HUES64 (cell line): ENCODE results near the gene CRYBA4. TPM values are rescaled to one million over a fixed set of nuclear protein-coding genes. Genes with fewer than 3 reads are reported as not detected.

Source experiments
- H3K27ac ChIP-seq: 2 replicates; pipeline ENCODE4 v1.7.0; 2013; ENCODE audit warnings: low read depth, low read length, inconsistent platforms
- H3K27me3 ChIP-seq: 2 replicates; pipeline ENCODE4 v1.6.1; 2013; ENCODE audit warnings: mild to moderate bottlenecking, low read length; ENCODE audit not compliant: insufficient read depth
- H3K36me3 ChIP-seq: 2 replicates; pipeline ENCODE4 v1.6.1; 2013; ENCODE audit warnings: mild to moderate bottlenecking, low read length; ENCODE audit not compliant: insufficient read depth
- H3K4me1 ChIP-seq: 2 replicates; pipeline ENCODE4 v1.6.1; 2013; ENCODE audit warnings: mild to moderate bottlenecking, low read length, moderate library complexity; ENCODE audit not compliant: insufficient read depth
- H3K4me3 ChIP-seq: 2 replicates; pipeline ENCODE4 v1.5.1; 2013; ENCODE audit warnings: mild to moderate bottlenecking, low read length, moderate library complexity
- H3K9ac ChIP-seq: 2 replicates; pipeline ENCODE4 v1.6.1; 2013; ENCODE audit warnings: mild to moderate bottlenecking, low read depth, low read length
- H3K9me3 ChIP-seq: 2 replicates; pipeline ENCODE4 v1.6.1; 2013; ENCODE audit warnings: low read depth, low read length; ENCODE audit not compliant: insufficient read depth
- WGBS: fragments of 150-250, 120-280 bp; methylation state at CpG from one replicate; pipeline ENCODE4 v1.1.7; 2013; ENCODE audit warnings: missing lambda C conversion rate; 5-methylcytosine and 5-hydroxymethylcytosine counted together
- polyA plus RNA-seq, 2 experiments: library from polyadenylated mRNA; stranded (reverse); fragments of 50-300 nt; gene quantifications; one replicate each; pipeline ENCODE4 v1.2.3, GENCODE V29; 2013

Gene CRYBA4
- 1.3 TPM for polyA plus RNA-seq (2013, experiment 1 of 2)
- polyA plus RNA-seq (2013, experiment 2 of 2) = 0.95 TPM

DNA sequence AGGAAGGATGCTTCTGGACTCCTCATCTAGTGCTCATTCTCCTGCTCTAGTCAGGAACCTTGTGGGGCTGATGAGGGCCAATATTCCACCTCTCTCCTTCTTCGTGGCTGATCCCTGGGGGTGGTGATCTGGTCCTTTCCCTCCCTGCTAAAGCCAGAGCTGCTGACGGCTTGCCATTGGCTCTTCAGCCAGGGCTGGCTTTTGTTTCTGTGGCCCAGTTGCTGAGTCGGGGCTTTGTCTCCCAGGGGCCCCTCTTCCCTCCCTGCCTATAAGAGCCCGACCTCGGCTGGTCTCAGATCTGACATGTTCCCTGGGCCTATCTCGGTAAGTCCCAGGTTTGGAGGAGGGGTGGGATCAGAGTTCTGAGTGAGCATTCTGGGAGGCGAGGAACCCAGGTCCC lies at the start of gene CRYBA4:
Gene CRYBA4 (plus strand): TSS at position 301 of the 400 bp plus-strand sequence. CDS start 634 bp downstream, outside the sequence.
- Histone ChIP-seq H3K4me3 (no peak within 1 kb of the TSS), H3K4me1 (peaks cover 23% of the 10 kb centered on the region), H3K27ac (no peak within 1 kb of the TSS), H3K36me3 (no peaks in the 10 kb centered on the region), H3K9ac (no peak within 1 kb of the TSS), H3K27me3 (no peaks in the 10 kb centered on the region), H3K9me3 (no peaks in the 10 kb centered on the region)
- WGBS = 69% methylated on average over 7 of the region's 7 CpGs

DNA sequence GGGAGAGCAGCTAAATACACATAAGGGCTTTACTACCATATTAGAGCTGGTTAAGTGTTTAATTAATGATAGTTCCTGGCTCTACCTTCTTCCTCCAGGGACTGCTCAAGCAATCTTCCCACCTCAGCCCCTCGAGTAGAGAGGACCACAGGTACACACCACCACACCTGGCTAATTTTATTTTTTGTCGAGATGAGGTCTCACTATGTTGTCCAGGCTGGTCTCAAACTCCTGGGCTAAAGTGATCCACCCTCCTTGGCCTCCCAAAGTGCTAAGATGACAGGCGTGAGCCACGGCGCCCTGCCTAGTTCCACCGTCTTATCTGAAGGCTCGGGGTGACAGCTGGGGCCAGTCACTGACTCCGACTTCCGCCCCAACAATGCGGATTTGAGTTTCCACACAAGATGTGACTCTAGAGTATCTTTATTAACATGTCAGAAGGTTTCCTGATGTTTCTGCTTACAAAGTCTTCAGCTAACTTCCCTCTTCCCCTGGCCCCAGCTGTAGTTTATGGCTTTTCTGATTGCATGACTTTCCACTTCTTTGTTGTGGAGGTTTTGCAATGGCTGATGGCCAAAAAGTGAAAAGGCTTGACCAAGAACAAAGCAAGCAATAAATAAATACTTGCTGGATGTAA lies 48.6 kb upstream of the CRYBA4 start:
- Histone ChIP-seq H3K27ac (peak overlapping the region; percentile 58; the same call in 1 of the 2 replicates), H3K4me1 (peaks cover 24% of the 10 kb centered on the region)

DNA sequence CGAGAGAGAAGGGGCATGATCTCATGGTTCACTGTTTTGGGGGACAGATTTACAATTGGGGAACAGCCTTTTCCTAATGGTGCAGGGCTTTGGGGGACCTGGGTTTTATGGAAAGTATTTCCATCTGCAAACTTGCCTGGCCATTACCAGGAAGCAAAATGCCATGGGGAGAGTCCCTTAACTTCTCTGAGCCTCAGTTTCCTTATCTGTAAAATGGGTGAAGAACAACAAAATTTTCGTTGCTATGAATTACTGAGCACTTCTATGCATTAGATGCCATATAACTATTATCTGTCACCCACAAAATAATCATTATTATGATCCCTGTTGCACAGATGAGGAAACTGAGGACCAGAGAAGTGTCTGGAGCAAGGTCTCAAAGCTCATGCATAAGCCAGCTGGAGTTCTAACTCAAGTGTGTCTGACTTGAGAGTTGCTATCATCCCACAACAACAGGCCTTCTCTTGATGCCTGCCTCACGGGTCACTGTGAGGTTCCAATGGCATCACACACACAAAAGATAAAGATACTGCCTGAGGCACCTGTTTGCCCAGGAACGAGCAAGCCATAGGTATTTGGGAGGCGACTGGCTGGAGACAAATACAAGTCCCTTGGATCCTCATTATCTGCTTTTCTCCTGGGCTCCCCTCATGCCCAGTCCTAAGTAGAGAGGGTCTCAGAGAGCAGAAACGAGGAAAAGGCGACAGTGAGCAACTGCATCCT lies 47.6 kb upstream of the CRYBA4 start:
- Histone ChIP-seq H3K27ac (peak overlapping the region; percentile 58; the same call in 1 of the 2 replicates), H3K4me3 (no peak overlapping the region), H3K4me1 (peaks cover 21% of the 10 kb centered on the region; the same call in 1 of the 2 replicates), H3K27me3 (no peaks in the 10 kb centered on the region), H3K9ac (no peak overlapping the region; the same call in 1 of the 2 replicates), H3K36me3 (peaks cover 13% of the 10 kb centered on the region; the same call in 1 of the 2 replicates), H3K9me3 (no peaks in the 10 kb centered on the region)
- WGBS = 87% methylated on average over 7 of the region's 7 CpGs

More for the DNA sequence above, 48.6 kb upstream of the CRYBA4 start:
- Histone ChIP-seq H3K9me3 (no peaks in the 10 kb centered on the region), H3K27me3 (no peaks in the 10 kb centered on the region), H3K36me3 (peaks cover 14% of the 10 kb centered on the region; the same call in 1 of the 2 replicates), H3K9ac (peak overlapping the region; percentile 8; the same call in 1 of the 2 replicates), H3K4me3 (no peak overlapping the region)
- 86% methylated on average over 10 of the region's 10 CpGs for WGBS

DNA sequence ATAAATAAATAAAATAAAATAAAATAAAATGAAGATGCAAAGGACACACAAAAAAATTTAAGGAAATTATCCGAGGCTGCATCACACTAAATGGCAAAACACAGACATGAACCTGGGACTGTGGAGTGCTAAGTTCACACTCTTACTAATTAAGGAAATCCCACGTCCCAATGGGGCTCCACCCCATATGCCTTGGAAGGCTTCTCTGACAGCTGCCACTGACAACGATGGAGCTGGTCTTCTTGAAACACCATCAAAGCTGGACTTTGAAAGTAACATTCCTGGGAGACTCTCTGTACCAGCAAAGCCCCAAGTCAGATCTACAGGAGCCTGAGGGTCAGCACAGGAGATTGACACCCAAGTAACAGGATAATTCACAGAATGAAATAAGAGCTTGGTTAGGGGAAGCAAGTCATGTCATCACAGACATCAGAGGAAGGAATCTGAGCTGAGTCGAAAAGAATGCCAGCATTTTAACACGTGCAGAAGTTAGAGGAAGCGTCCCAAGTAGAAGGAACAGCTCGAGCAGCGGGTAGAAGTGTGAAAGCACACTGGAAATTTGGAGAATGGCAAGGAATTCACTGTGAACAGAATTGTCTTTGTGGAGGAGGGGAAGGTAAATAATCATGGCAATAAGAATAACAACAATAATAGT lies 45.6 kb upstream of the CRYBA4 start:
- Histone ChIP-seq H3K27me3 (no peaks in the 10 kb centered on the region), H3K9me3 (no peaks in the 10 kb centered on the region), H3K27ac (no peak overlapping the region), H3K4me1 (peaks cover 41% of the 10 kb centered on the region), H3K4me3 (no peak overlapping the region), H3K36me3 (peaks cover 10% of the 10 kb centered on the region; the same call in 1 of the 2 replicates), H3K9ac (no peak overlapping the region)
- 75% methylated on average over 8 of the region's 8 CpGs for WGBS

DNA sequence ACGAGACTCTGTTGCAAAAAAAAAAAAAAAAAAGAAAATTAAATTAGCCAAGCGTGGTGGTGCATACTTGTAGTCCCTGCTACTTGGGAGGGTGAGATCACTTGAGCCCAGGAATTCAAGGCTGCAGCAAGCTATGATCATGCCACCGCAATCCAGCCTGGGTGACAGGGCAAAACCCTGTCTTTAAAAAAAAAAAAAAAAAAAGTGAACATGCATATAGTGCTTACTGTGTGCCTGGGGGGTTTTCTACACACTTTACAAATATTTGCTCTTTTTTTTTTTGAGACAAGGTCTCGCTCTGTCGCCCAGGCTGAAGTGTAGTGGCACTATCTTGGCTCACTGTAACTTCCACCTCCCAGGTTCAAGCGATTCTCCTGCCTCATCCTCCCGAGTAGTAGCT lies 44.7 kb upstream of the CRYBA4 start:
- no peak overlapping the region for H3K4me3 ChIP-seq
- no peaks in the 10 kb centered on the region for H3K9me3 ChIP-seq
- no peak overlapping the region for H3K27ac ChIP-seq
- peaks cover 45% of the 10 kb centered on the region for H3K4me1 ChIP-seq
- H3K9ac ChIP-seq = no peak overlapping the region
- no peaks in the 10 kb centered on the region for H3K27me3 ChIP-seq
- peaks cover 17% of the 10 kb centered on the region for H3K36me3 ChIP-seq
- 94% methylated on average over 7 of the region's 7 CpGs for WGBS

DNA sequence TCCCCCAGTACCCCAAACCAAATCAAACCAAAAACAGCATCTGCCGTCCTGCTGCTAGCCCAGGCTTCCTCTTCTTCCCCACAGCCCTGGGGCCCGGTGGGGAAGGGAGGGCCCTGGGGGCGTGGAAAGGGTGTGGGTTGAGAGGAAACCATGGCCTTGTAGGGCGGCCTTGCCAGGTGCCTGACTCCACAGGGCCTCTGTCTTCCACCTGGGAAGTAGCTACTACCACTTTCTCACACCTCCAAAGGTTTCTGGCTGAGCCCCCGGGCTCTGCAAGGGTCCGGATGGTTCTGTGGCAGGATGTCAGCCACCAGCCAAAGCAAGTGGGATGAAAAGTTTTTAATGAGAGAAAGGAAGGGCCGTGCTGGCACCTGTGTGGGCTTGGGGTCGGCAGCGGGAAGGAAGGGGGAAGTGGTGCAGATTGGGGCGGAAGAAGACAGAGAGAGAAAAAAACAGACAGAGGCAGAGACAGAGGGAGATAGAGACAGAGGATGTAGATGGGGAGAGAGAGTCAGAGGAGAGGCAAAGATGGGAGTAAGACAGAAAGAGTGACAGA lies 42.4 kb upstream of the CRYBA4 start:
- no peak overlapping the region for H3K27ac ChIP-seq
- peaks cover 17% of the 10 kb centered on the region for H3K36me3 ChIP-seq
- H3K27me3 ChIP-seq = no peaks in the 10 kb centered on the region
- H3K9me3 ChIP-seq = no peaks in the 10 kb centered on the region
- no peak overlapping the region for H3K4me3 ChIP-seq
- no peak overlapping the region for H3K9ac ChIP-seq
- H3K4me1 ChIP-seq = peaks cover 36% of the 10 kb centered on the region
- WGBS = 73% methylated on average over 7 of the region's 10 CpGs

DNA sequence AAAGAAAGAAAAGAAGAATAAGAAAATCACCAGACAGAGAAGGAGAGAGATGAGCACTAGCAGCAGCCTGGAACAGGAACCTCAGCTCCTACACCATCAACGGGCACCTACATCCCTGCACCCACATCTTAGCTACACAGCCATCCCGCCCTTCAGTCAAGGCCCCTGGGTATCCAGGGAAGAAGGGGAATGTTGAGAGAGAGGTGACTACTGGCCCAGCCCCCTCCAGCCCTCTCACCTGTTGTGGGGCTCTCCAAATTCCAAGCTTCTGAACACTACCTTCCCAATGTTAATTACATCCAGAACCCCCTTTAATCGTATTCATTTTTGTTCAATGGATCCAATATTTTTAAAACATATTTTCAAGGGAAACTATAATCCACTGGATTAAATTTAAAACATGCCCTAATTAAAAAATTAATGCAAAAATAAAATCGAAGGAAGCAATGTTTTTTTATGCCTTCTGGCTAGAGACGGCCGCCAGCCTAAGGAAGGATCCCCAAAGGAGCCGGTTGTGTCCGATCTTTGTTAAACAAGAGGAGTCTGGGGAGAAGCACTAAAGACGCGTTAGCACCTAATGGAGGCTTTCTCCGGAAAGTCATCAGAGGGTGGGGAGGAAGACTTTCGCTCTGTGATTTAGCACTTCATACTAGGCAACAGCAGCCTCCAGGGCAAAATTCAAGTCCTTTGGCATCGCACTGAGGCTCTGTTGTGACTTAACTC lies 41.4 kb upstream of the CRYBA4 start:
- Histone ChIP-seq H3K27ac (peak overlapping the region; percentile 5; the same call in 1 of the 2 replicates), H3K36me3 (peaks cover 21% of the 10 kb centered on the region), H3K9ac (0 out of 2 replicates have a peak overlapping the region, but pooled peaks have one; percentile 2), H3K4me3 (no peak overlapping the region), H3K4me1 (peaks cover 36% of the 10 kb centered on the region), H3K9me3 (no peaks in the 10 kb centered on the region), H3K27me3 (no peaks in the 10 kb centered on the region)
- WGBS = 14% methylated on average over 11 of the region's 13 CpGs

DNA sequence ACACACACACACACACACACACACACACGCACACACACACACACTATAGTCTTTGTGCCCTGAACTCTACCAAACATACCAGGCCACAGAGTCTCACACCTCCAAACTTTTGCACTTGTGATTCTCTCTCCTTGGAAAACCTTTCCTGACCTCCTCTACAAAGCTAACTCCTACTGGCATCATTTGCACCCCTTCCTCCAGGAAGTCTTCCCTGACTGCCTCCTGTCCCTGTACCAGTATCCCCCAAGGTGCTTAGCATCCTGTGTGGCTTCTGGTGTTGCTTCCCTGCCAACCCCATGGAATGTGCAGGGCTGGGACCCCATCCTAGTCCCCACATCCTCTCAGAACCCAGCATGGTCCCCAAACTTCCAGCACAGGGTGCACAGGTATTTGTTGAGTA lies 40.7 kb upstream of the CRYBA4 start:
- Histone ChIP-seq H3K27me3 (no peaks in the 10 kb centered on the region), H3K4me3 (no peak overlapping the region), H3K27ac (peak overlapping the region; percentile 21; the same call in 1 of the 2 replicates), H3K36me3 (peaks cover 21% of the 10 kb centered on the region), H3K4me1 (peaks cover 35% of the 10 kb centered on the region), H3K9ac (no peak overlapping the region), H3K9me3 (no peaks in the 10 kb centered on the region)
- WGBS = 36% methylated on average over 1 of the region's 1 CpG

DNA sequence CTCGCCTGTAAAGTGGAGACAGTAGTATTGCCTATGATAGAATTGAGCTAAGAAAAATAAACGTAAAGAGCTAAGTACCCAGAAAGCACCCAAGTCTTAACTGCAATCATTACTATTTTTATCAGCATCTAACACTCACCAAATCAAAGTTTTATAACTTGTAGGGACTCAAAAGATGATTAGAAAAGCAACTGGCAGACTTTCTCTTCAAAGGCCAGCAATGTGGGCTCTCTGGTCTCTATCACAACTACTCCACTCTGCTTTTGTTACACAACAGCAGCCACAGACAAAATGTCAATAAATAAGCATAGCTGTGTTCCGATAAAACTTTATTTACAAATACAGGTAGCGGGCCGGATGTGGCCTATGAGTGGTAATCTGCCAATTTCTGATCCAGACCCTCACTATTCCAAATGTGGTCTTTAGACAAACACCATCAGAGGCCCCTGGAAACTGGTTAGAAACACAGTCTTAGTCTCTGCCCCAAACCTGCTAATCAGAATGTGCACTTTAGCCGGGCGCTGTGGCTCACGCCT lies 40.1 kb upstream of the CRYBA4 start:
- Histone ChIP-seq H3K4me3 (no peak overlapping the region), H3K9ac (no peak overlapping the region), H3K27me3 (no peaks in the 10 kb centered on the region), H3K27ac (0 out of 2 replicates have a peak overlapping the region, but pooled peaks have one; percentile 21), H3K9me3 (no peaks in the 10 kb centered on the region), H3K36me3 (peaks cover 26% of the 10 kb centered on the region), H3K4me1 (peaks cover 30% of the 10 kb centered on the region)
- 94% methylated on average over 8 of the region's 8 CpGs for WGBS

DNA sequence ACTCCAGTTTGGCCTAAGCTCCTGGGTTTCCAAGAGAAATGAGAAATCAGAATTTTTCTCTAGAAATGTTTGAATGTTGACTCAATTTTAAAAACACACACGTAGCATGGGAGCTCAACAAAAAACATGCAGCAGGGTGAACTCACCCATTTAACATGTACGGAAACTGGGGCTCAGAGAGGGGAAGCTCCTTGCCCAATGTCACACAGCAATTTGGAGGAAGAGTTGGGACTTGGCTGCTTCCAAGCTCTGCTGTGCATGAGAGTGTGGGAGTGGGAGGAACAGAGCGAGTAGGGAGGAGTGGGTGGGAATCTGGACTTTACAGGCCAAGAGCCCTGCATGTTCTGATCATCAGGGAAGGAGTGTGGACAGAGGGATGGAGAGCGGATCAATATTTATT lies 37.8 kb upstream of the CRYBA4 start:
- no peak overlapping the region for H3K9ac ChIP-seq
- H3K9me3 ChIP-seq = no peaks in the 10 kb centered on the region; the same call in 1 of the 2 replicates
- H3K4me1 ChIP-seq = peaks cover 32% of the 10 kb centered on the region
- no peaks in the 10 kb centered on the region for H3K27me3 ChIP-seq
- H3K4me3 ChIP-seq = no peak overlapping the region
- no peak overlapping the region for H3K27ac ChIP-seq
- WGBS = 93% methylated on average over 3 of the region's 4 CpGs
- H3K36me3 ChIP-seq = peaks cover 31% of the 10 kb centered on the region
